ENCODE results near the gene SH3BP4. TPM values are rescaled to one million over a fixed set of nuclear protein-coding genes. Genes with fewer than 3 reads are reported as not detected.
A peak's percentile ranks its signal among the peaks of the same experiment; 100 is the strongest.

The SH3BP4 gene
- total and polyA plus RNA-seq, 10 of the 15 experiments (the other 5 are each of a cell fraction or from before 2014, with no cell fraction given) = 0.03 to 0.36 TPM; not detected in 8

DNA sequence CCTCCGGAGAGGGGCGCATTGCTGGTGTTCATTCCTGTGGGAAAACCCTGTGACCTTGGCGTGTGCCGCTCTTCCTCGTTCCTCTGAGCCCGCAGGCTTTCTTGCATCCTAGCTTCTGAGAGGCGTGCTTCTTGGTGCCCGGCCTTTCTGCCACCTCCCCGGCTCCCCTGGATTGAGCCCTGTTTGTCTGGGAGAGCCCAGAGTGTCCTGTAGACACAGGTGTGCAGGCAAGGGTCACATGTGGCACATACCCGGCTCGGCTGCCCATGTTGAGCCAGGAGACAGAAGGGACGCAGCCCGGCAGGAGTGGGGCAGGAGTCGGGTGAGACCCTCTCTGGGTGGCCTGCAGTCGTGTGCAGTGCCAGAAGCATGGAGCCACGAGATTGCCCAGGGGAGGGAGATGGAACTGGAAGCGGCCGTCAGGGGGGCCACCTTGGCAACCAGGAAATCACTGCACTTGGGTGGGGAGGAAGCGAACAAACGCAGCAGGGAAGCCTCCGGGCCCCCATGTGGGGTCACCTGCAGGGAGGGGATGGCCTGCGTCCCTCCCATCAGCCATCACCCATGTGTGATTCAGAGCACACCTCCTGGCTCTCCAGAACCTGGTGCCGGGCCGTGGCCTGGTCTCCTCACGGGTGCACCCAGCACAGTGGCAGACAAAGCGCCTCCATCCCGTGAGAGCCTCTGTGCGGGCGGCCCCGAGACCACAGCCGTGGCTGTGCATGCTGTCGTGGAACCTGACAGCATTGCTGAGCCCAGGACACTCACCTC, 92.9 kb downstream of the SH3BP4 start:
- H3K4me3 ChIP-seq = no peak overlapping the region
- 55% methylated on average over 30 of the region's 32 CpGs for whole genome bisulfite sequencing (ENCODE audit: insufficient coverage, insufficient replicate concordance, low lambda C conversion rate, missing lambda C conversion rate)
- peaks cover 2% of the 10 kb centered on the region; the same call in 1 of the 2 replicates for H3K4me1 ChIP-seq (ENCODE audit: control insufficient read depth, insufficient read depth, low read length)
- no peak overlapping the region for H3K9ac ChIP-seq (ENCODE audit: control insufficient read depth, insufficient read depth, low read length)
- RAD21 ChIA-PET (ENCODE audit: unreplicated experiment) = no interaction called here
- H3K27me3 ChIP-seq (replicated peaks in 1 of 2; ENCODE audit: control insufficient read depth in 2 of 2, insufficient read depth in 2 of 2, low read length in 1 of 2) = no peaks in the 10 kb centered on the region
- in situ Hi-C loops (cut with MboI) = no loop called here
- BruUV-seq (replicated peaks) = no TSS peak
- H4K20me1 ChIP-seq (ENCODE audit: control insufficient read depth, insufficient read depth) = no peaks in the 10 kb centered on the region
- POLR2A ChIA-PET = no interaction called here
- no peak overlapping the region for H3K4me2 ChIP-seq (ENCODE audit: control insufficient read depth, insufficient read depth)
- no peaks in the 10 kb centered on the region for H3K36me3 ChIP-seq (ENCODE audit: control insufficient read depth in 2 of 2, insufficient read depth in 2 of 2, low read length in 1 of 2)
- H3K9me3 ChIP-seq (replicated peaks; ENCODE audit: control insufficient read depth, insufficient read depth, low read length) = no peaks in the 10 kb centered on the region; the same call in 2 of the 3 replicates
- no peak overlapping the region for H3K27ac ChIP-seq (ENCODE audit: control insufficient read depth, insufficient read depth)
- ATAC-seq = peak; percentile 42
- FAIRE-seq = no peak
- CTCF ChIA-PET = no interaction called here
- no peak for DNase-seq (ENCODE audit: low read depth, low spot score)
- SMC1A ChIA-PET (ENCODE audit: uncharacterized antibody, unreplicated experiment) = no interaction called here
- TF ChIP-seq KAT2A (conservative IDR thresholded peaks at IDR 0.05; ENCODE audit: control insufficient read depth, low read depth, low read length) (no peak), FOS (IDR thresholded peaks at IDR 0.05; ENCODE audit: borderline replicate concordance, extremely low read depth, insufficient read length) (no peak), SMAD5 (IDR thresholded peaks at IDR 0.05; ENCODE audit: low read depth) (no peak), WRNIP1 (IDR thresholded peaks at IDR 0.05; ENCODE audit: borderline replicate concordance, low read depth, low read length) (no peak), POLR2AphosphoS2 (IDR thresholded peaks at IDR 0.05; ENCODE audit: low read depth, low read length) (no peak), RBBP5 (conservative IDR thresholded peaks at IDR 0.05) (no peak), POU2F2 (IDR thresholded peaks at IDR 0.05; ENCODE audit: borderline replicate concordance, low read depth, low read length) (no peak)
- H3K79me2 ChIP-seq (ENCODE audit: control insufficient read depth, insufficient read depth, low read length) = no peaks in the 10 kb centered on the region
- intact Hi-C loops (cut with micrococcal nuclease; ENCODE audit: unreplicated experiment) = no loop called here
- H2AFZ ChIP-seq (ENCODE audit: control insufficient read depth, low read depth, low read length) = no peak overlapping the region

Measured in GM12878 (cell line).